PFSK-1 (cell line): ENCODE results near the gene ZNF326.

ENCODE experiments used
- POLR2AphosphoS5 ChIP-seq: IDR thresholded peaks from 2 replicates; pipeline ENCODE4 v1.6.1; 2012; ENCODE audit warnings: low read depth, mild to moderate bottlenecking, control low read depth, low read length, moderate library complexity
- REST ChIP-seq, 2 experiments: IDR thresholded peaks; 2 replicates each; pipeline versions ENCODE4 v1.6.1 to v1.8.0; 2011 to 2012; ENCODE audit warnings: low read depth in 2 of 2, low read length in 2 of 2, control low read depth in 1 of 2, inconsistent platforms in 1 of 2, mild to moderate bottlenecking in 1 of 2, moderate library complexity in 1 of 2; ENCODE audit not compliant: insufficient read depth in 1 of 2
- TAF1 ChIP-seq: IDR thresholded peaks from 2 replicates; pipeline ENCODE4 v1.6.1; 2012; ENCODE audit warnings: low read length, control low read depth, borderline replicate concordance; ENCODE audit not compliant: insufficient read depth

DNA sequence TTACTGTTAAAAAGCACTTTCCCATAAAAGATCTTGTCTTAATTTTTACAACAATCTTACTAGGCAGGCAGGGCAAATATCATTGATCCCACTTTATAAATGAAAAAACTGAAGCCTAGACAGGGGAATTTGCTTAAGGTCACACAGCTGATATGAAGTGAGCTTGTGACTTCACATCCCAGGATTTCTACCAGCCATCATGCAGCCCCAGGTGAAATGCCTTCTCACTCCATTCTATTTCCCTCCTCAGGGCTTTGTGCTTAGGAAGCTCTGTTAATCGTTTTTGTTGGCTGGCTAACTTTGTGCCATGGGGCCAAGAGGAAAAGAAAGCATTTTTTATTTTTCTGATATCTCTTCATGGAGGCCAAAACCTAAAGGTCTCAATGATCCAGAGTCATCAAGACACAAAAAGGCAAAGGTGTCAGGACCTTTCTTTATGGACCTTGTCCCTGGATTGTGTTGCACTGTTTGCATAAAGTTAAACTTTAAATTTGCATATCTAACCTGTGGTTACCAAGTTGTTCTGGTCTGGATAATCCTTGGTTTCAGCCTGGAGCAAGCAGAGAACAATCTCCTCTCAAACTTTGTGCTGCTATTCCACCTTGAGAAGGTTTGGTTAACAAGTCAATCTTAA lies 44.8 kb upstream of the ZNF326 start:
- TF ChIP-seq REST (IDR thresholded peaks at IDR 0.05; ENCODE audit: insufficient read depth in 1 of 2, low read depth in 2 of 2, low read length in 2 of 2) (no peak), POLR2AphosphoS5 (no peak), TAF1 (no peak)
